DND-41 (cell line): Measurements from ENCODE around the gene FRMD3.

Experiments used
- ATAC-seq: fragments of 200-7000 bp; cut with Tn5 transposase; 3 replicates; pipeline ENCODE4 v1.9.1; 2021; ENCODE audit warnings: low read depth; ENCODE audit not compliant: insufficient read depth
- DNase-seq: peaks from one replicate; pipeline ENCODE4 v3.0.0-alpha.2; 2020
- H2AFZ ChIP-seq: 2 replicates; pipeline ENCODE4 v1.6.0; 2012; ENCODE audit warnings: low read depth, low read length
- H3K27ac ChIP-seq: 2 replicates; pipeline ENCODE4 v1.5.1; 2012; ENCODE audit warnings: low read length, inconsistent platforms
- H3K27me3 ChIP-seq: fragments of 200-600 bp; sonication (generic); 2 replicates; pipeline ENCODE4 v1.6.0; 2012; ENCODE audit warnings: low read length, mild to moderate bottlenecking, inconsistent platforms; ENCODE audit not compliant: insufficient read depth, poor library complexity
- H3K36me3 ChIP-seq: 2 replicates; pipeline ENCODE4 v1.5.1; 2012; ENCODE audit warnings: low read length, inconsistent platforms; ENCODE audit not compliant: insufficient read depth
- H3K4me1 ChIP-seq: 2 replicates; pipeline ENCODE4 v1.5.1; 2012; ENCODE audit warnings: mild to moderate bottlenecking, low read length; ENCODE audit not compliant: insufficient read depth
- H3K4me2 ChIP-seq: 2 replicates; pipeline ENCODE4 v1.6.0; 2012; ENCODE audit warnings: mild to moderate bottlenecking, moderate library complexity, low read length, inconsistent platforms; ENCODE audit not compliant: insufficient read depth
- H3K4me3 ChIP-seq, 2 experiments: fragments of 200-600 bp in 1 of 2; shearing (Covaris generic) in 1 of 2; 2 replicates each; pipeline ENCODE4 v1.5.1; 2012 to 2016; ENCODE audit warnings: inconsistent platforms in 2 of 2, low read length in 2 of 2, mild to moderate bottlenecking in 2 of 2, low read depth in 1 of 2, moderate library complexity in 1 of 2
- H3K79me2 ChIP-seq: 2 replicates; pipeline ENCODE4 v1.6.0; 2012; ENCODE audit warnings: low read length, inconsistent platforms; ENCODE audit not compliant: insufficient read depth
- H3K9ac ChIP-seq: 2 replicates; pipeline ENCODE4 v1.6.0; 2012; ENCODE audit warnings: low read depth, mild to moderate bottlenecking, inconsistent platforms, low read length, moderate library complexity
- H3K9me3 ChIP-seq: 2 replicates; pipeline ENCODE4 v1.5.1; 2012; ENCODE audit warnings: low read length, moderate library complexity, mild to moderate bottlenecking, inconsistent platforms; ENCODE audit not compliant: insufficient read depth, severe bottlenecking
- H4K20me1 ChIP-seq: 2 replicates; pipeline ENCODE4 v1.6.0; 2012; ENCODE audit warnings: low read length; ENCODE audit not compliant: insufficient read depth
- EZH2 ChIP-seq: IDR thresholded peaks from 3 replicates; pipeline ENCODE4 v1.6.1; 2012; ENCODE audit warnings: borderline replicate concordance, low read depth, mild to moderate bottlenecking, moderate library complexity, low read length, inconsistent platforms; ENCODE audit not compliant: severe bottlenecking
- TF ChIP-seq, protein P1 (sequence below): IDR thresholded peaks from 2 replicates; pipeline ENCODE4 v1.5.1; 2012; ENCODE audit warnings: borderline replicate concordance, low read length, moderate library complexity, mild to moderate bottlenecking; ENCODE audit not compliant: poor library complexity, severe bottlenecking; ENCODE audit errors: extremely low read depth

The FRMD3 gene

DNA sequence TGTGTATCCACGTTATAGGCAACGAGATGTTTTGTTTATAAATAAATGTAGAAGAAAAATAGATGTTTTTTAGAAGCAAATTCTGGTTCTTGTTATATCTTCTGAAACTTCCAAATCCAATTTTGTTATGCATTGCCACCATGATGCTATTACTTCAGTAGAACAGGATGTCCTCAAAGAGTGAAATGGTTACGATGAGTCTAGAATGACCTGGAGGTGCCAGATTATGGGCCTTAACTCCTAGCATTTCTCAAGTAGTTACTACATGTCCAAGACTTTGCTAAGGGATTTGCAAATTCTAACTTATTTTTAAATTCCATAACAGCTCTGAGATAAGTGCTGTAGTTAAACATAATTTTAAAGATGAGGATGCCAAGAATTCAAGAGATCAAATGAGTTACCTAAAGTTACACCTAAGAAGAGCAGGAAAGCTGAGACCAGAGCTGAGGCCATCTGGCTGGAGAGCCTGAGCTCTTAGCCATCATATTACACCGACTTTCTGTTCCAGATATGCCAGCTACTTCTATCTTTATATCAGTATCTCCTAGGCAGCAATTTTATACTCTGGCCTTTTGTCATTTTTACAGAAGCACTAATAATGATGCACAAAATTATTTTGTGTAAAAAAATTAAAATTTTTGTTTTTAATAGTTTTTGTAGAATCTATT is 302.0 kb downstream of the FRMD3 start:
- ATAC-seq (no peak), DNase-seq (no peak)
- no peak overlapping the region for H2AFZ ChIP-seq
- no peaks in the 10 kb centered on the region for H3K9me3 ChIP-seq
- H3K4me2 ChIP-seq: no peak overlapping the region
- H3K27me3 ChIP-seq: no peaks in the 10 kb centered on the region
- H3K4me3 ChIP-seq: no peak overlapping the region
- no peak overlapping the region for H3K27ac ChIP-seq
- H4K20me1 ChIP-seq: no peaks in the 10 kb centered on the region
- H3K4me1 ChIP-seq: peaks cover 3% of the 10 kb centered on the region; the same call in 1 of the 2 replicates
- no peaks in the 10 kb centered on the region for H3K36me3 ChIP-seq
- no peak for TF ChIP-seq EZH2
- TF ChIP-seq, protein P1, sequence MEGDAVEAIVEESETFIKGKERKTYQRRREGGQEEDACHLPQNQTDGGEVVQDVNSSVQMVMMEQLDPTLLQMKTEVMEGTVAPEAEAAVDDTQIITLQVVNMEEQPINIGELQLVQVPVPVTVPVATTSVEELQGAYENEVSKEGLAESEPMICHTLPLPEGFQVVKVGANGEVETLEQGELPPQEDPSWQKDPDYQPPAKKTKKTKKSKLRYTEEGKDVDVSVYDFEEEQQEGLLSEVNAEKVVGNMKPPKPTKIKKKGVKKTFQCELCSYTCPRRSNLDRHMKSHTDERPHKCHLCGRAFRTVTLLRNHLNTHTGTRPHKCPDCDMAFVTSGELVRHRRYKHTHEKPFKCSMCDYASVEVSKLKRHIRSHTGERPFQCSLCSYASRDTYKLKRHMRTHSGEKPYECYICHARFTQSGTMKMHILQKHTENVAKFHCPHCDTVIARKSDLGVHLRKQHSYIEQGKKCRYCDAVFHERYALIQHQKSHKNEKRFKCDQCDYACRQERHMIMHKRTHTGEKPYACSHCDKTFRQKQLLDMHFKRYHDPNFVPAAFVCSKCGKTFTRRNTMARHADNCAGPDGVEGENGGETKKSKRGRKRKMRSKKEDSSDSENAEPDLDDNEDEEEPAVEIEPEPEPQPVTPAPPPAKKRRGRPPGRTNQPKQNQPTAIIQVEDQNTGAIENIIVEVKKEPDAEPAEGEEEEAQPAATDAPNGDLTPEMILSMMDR: no peak
- no peak overlapping the region for H3K9ac ChIP-seq
- H3K79me2 ChIP-seq: no peaks in the 10 kb centered on the region

DNA sequence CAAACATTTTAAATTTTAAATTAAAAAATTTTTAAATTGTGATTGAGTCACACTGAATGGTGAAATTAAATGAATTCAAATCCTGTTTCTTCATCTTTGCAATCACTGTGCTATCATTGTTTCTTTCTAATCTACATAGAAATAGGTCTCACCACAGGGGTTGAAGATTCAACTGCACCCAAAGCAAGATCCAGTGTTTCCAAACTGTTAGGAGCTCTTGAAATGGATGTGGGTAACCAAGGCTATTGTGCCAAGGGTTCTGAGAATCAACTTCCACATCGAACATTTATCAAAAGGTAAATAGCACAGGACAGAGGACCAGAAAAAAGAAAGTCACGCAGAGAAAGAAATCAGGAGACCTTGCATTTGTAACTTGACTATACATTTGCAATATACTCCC is 302.7 kb downstream of the FRMD3 start:
- Histone ChIP-seq H3K36me3 (no peaks in the 10 kb centered on the region), H4K20me1 (no peaks in the 10 kb centered on the region), H2AFZ (no peak overlapping the region), H3K79me2 (no peaks in the 10 kb centered on the region), H3K4me2 (no peak overlapping the region), H3K9ac (no peak overlapping the region), H3K4me1 (peaks cover 3% of the 10 kb centered on the region; the same call in 1 of the 2 replicates), H3K9me3 (no peaks in the 10 kb centered on the region), H3K4me3 (no peak overlapping the region), H3K27me3 (no peaks in the 10 kb centered on the region), H3K27ac (no peak overlapping the region)
- no peak for DNase-seq
- TF ChIP-seq, protein P1: no peak
- TF ChIP-seq EZH2: no peak
- no peak for ATAC-seq

DNA sequence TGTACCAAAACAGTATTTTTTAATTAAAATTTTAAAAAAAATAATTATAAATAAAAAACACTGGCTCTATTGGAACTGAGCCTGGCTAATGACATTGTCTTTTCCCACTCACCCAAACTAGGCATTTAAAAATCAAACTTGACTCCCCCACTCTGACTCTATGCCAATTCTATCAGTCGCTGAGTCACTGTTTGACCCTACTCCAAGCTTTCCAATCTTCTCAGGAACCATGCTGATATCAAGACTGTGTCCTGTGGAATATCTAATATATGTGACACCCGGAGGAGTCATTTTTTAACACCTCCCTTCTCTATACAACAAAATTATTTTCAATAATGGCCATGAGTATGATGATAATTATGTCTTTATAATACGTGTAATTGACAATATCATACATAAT is 303.7 kb downstream of the FRMD3 start:
- no peak overlapping the region for H3K27ac ChIP-seq
- no peak for TF ChIP-seq EZH2
- H3K9ac ChIP-seq: no peak overlapping the region
- DNase-seq (no peak), ATAC-seq (no peak)
- no peak overlapping the region for H2AFZ ChIP-seq
- H3K36me3 ChIP-seq: no peaks in the 10 kb centered on the region
- no peaks in the 10 kb centered on the region for H3K9me3 ChIP-seq
- H3K4me1 ChIP-seq: peaks cover 3% of the 10 kb centered on the region; the same call in 1 of the 2 replicates
- H3K27me3 ChIP-seq: no peaks in the 10 kb centered on the region
- H3K79me2 ChIP-seq: no peaks in the 10 kb centered on the region
- H3K4me3 ChIP-seq: no peak overlapping the region
- no peaks in the 10 kb centered on the region for H4K20me1 ChIP-seq
- H3K4me2 ChIP-seq: no peak overlapping the region

DNA sequence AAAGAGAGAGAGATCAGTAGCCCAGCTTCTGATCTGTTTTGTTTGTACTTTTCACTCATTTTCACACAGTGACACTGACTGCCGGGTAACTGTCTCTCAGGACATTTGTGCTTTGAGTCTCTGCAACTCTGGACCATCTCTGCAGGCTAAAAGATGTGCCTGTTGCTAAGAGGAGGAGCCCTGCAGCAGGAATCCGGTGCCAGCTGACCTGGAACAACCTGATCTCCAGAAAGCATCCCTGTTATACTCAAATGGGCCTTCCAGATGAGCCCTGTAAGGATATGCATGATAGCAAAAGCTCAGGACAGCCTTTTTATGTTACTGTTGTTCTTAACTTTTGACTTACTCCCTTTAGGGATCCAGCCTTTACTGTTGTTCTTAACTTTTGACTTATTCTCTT is 304.6 kb downstream of the FRMD3 start:
- Histone ChIP-seq H3K36me3 (no peaks in the 10 kb centered on the region), H3K4me1 (no peaks in the 10 kb centered on the region), H3K4me3 (no peak overlapping the region), H4K20me1 (no peaks in the 10 kb centered on the region), H2AFZ (no peak overlapping the region), H3K9ac (no peak overlapping the region), H3K9me3 (no peaks in the 10 kb centered on the region), H3K4me2 (no peak overlapping the region), H3K79me2 (no peaks in the 10 kb centered on the region), H3K27me3 (no peaks in the 10 kb centered on the region), H3K27ac (no peak overlapping the region)
- DNase-seq (no peak), ATAC-seq (no peak)
- no peak for TF ChIP-seq EZH2
